Measurements from ENCODE around the gene SETD2.

- TF ChIP-seq SP1 (IDR thresholded peaks at IDR 0.05) (no peak), GABPA (IDR thresholded peaks at IDR 0.05 in 1 of 2, conservative IDR thresholded peaks at IDR 0.05 in 1 of 2) (no peak)
Measured at GRCh38 chr3:47006145-47006651, 157.7 kb downstream of the SETD2 start.
